Liver (tissue), 9 donors: Measurements from ENCODE around the gene KCNQ1. TPM values are rescaled to one million over a fixed set of nuclear protein-coding genes. Genes with fewer than 3 reads are reported as not detected.

Experiments used
- DNase-seq: peaks from one replicate; pipeline ENCODE4 v3.0.0-alpha.2; 2017; ENCODE audit warnings: low spot score
- H3K27ac ChIP-seq, 2 donors: one replicate each; pipeline ENCODE4 v1.7.0; 2013; ENCODE audit warnings: inconsistent platforms in 2 of 2, low read length in 2 of 2, control low read depth in 1 of 2, low read depth in 1 of 2, mild to moderate bottlenecking in 1 of 2
- H3K27me3 ChIP-seq, 4 donors: one replicate each; pipeline versions ENCODE4 v1.6.1 to v1.7.0; 2013; ENCODE audit warnings: low read length in 3 of 4, inconsistent platforms in 1 of 4, mild to moderate bottlenecking in 1 of 4, moderate library complexity in 1 of 4; ENCODE audit not compliant: control insufficient read depth in 4 of 4, insufficient read depth in 4 of 4
- H3K36me3 ChIP-seq, 4 donors: one replicate each; pipeline versions ENCODE4 v1.6.1 to v1.7.0; 2013; ENCODE audit warnings: low read length in 3 of 4, mild to moderate bottlenecking in 3 of 4, low read depth in 1 of 4, moderate library complexity in 1 of 4; ENCODE audit not compliant: control insufficient read depth in 4 of 4, insufficient read depth in 3 of 4
- H3K4me1 ChIP-seq, 4 donors: one replicate each; pipeline versions ENCODE4 v1.6.1 to v1.7.0; 2013; ENCODE audit warnings: low read length in 3 of 4, mild to moderate bottlenecking in 3 of 4, moderate library complexity in 1 of 4; ENCODE audit not compliant: control insufficient read depth in 4 of 4, insufficient read depth in 4 of 4
- H3K4me3 ChIP-seq, 3 donors: one replicate each; pipeline versions ENCODE4 v1.6.1 to v1.7.0; 2013; ENCODE audit warnings: low read length in 3 of 3, control low read depth in 1 of 3, low read depth in 1 of 3, mild to moderate bottlenecking in 1 of 3
- H3K9ac ChIP-seq, 2 donors: one replicate each; pipeline ENCODE4 v1.7.0; 2013; ENCODE audit warnings: low read length in 2 of 2, mild to moderate bottlenecking in 2 of 2, moderate library complexity in 2 of 2, control low read depth in 1 of 2, low read depth in 1 of 2
- H3K9me3 ChIP-seq, 4 donors: one replicate each; pipeline versions ENCODE4 v1.6.1 to v1.7.0; 2013; ENCODE audit warnings: low read length in 3 of 4; ENCODE audit not compliant: control insufficient read depth in 4 of 4
- EGR1 ChIP-seq, 2 donors: IDR thresholded peaks; 2 replicates each; pipeline ENCODE4 v1.6.1; 2016 to 2018; ENCODE audit warnings: antibody characterized with exemption in 2 of 2, low read depth in 2 of 2
- FOXA1 ChIP-seq: IDR thresholded peaks from 2 replicates; pipeline ENCODE4 v1.6.1; 2016; ENCODE audit warnings: antibody characterized with exemption
- FOXA2 ChIP-seq: IDR thresholded peaks from 2 replicates; pipeline ENCODE4 v1.6.1; 2016; ENCODE audit warnings: antibody characterized with exemption
- GABPA ChIP-seq, 2 donors: IDR thresholded peaks in 1 of 2; conservative IDR thresholded peaks in 1 of 2; 2 replicates each; pipeline ENCODE4 v1.6.1; 2016; ENCODE audit warnings: antibody characterized with exemption in 2 of 2, mild to moderate bottlenecking in 1 of 2, moderate library complexity in 1 of 2
- HNF4A ChIP-seq, 2 donors: conservative IDR thresholded peaks; 2 replicates each; pipeline ENCODE4 v1.6.1; 2016; ENCODE audit warnings: antibody characterized with exemption in 2 of 2, mild to moderate bottlenecking in 2 of 2
- HNF4G ChIP-seq: IDR thresholded peaks from 2 replicates; pipeline ENCODE4 v1.6.1; 2016; ENCODE audit warnings: antibody characterized with exemption
- JUND ChIP-seq, 2 donors: IDR thresholded peaks; 2 replicates each; pipeline ENCODE4 v1.6.1; 2016; ENCODE audit warnings: antibody characterized with exemption in 2 of 2
- NR2F2 ChIP-seq: IDR thresholded peaks from 2 replicates; pipeline ENCODE4 v1.6.1; 2016; ENCODE audit warnings: antibody characterized with exemption
- RAD21 ChIP-seq, 2 donors: IDR thresholded peaks; 2 replicates each; pipeline ENCODE4 v1.6.1; 2016; ENCODE audit warnings: antibody characterized with exemption in 2 of 2, mild to moderate bottlenecking in 2 of 2
- SP1 ChIP-seq: IDR thresholded peaks from 2 replicates; pipeline ENCODE4 v1.6.1; 2018; ENCODE audit warnings: antibody characterized with exemption, mild to moderate bottlenecking
- TAF1 ChIP-seq: conservative IDR thresholded peaks from 2 replicates; pipeline ENCODE4 v1.6.1; 2016; ENCODE audit warnings: antibody characterized with exemption, mild to moderate bottlenecking
- YY1 ChIP-seq: IDR thresholded peaks from 2 replicates; pipeline ENCODE4 v1.6.1; 2016; ENCODE audit warnings: antibody characterized with exemption, mild to moderate bottlenecking
- WGBS: extraction: QIAGEN DNeasy Blood & Tissue Kit; methylation state at CpG from one replicate; pipeline ENCODE4 v1.1.7; 2013; 5-methylcytosine and 5-hydroxymethylcytosine counted together
- polyA plus RNA-seq, 2 donors: library from polyadenylated mRNA; stranded (reverse) in 1 of 2; unstranded in 1 of 2; fragments of 200-250 nt in 1 of 2; fragments of >200 nt in 1 of 2; fragmentation: Nextera tagmentation in 1 of 2; extraction: Ambion mirVana in 1 of 2; gene quantifications; one replicate each; pipeline versions ENCODE4 v1.2.1 to v1.2.3, GENCODE V29; 2013 to 2015
- total RNA-seq, 2 donors: library from RNA; depleted of rRNA; stranded (reverse); fragments of >200 nt; gene quantifications; one replicate each; pipeline ENCODE4 v1.2.3, GENCODE V29; 2014
- TF ChIP-seq, protein P1 (sequence below): IDR thresholded peaks from 2 replicates; pipeline ENCODE4 v1.6.1; 2016; ENCODE audit warnings: antibody characterized with exemption
- TF ChIP-seq, protein P2 (sequence below): IDR thresholded peaks from 2 replicates; pipeline ENCODE4 v1.6.1; 2016; ENCODE audit warnings: antibody characterized with exemption
- TF ChIP-seq, protein P3 (sequence below): fragments of 150-350 bp; IDR thresholded peaks from 2 replicates; pipeline ENCODE4 v1.5.1; 2017; ENCODE audit warnings: improper control_type of control experiment, low read depth, low read length; ENCODE audit not compliant: missing input control
- TF ChIP-seq, protein P4 (sequence below): IDR thresholded peaks from 2 replicates; pipeline ENCODE4 v1.6.1; 2016; ENCODE audit warnings: antibody characterized with exemption, mild to moderate bottlenecking
- TF ChIP-seq, protein P5 (sequence below): IDR thresholded peaks from 2 replicates; pipeline ENCODE4 v1.6.1; 2016; ENCODE audit warnings: antibody characterized with exemption
- donor health status: healthy.
- donor health status: healthy.
- donor health status: healthy.
- donor health status: healthy.
- donor health status: healthy.

The KCNQ1 gene
- total and polyA plus RNA-seq, 4 donors: 0.31 to 2.2 (median 1.5) TPM

DNA sequence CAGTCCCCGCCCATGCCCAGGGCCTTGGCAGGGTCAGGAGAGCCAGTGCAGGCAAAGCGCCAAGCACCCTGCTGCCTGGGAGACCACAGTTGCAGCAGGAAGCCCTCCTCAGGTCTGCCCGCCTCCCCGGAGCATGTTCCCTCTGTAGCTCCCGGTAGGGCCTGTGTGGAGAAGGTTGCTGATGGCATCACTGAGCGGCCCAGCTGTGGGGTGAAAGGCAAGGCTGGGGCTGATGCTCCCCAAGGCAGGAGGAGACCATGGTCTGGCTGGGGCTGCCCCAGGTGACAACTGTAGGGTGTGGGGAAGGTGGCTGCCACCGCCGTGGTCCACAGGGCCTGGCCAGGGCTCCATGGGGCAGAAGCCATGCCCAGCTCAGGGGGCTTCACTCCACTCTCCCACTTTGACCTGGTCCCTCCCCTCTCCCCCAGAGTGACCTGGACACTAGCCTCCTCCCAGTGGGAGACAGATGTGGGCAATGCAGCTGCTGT, 387.8 kb downstream of the KCNQ1 start:
- 82% methylated on average over 8 of the region's 8 CpGs for WGBS
- TF ChIP-seq, protein P1, sequence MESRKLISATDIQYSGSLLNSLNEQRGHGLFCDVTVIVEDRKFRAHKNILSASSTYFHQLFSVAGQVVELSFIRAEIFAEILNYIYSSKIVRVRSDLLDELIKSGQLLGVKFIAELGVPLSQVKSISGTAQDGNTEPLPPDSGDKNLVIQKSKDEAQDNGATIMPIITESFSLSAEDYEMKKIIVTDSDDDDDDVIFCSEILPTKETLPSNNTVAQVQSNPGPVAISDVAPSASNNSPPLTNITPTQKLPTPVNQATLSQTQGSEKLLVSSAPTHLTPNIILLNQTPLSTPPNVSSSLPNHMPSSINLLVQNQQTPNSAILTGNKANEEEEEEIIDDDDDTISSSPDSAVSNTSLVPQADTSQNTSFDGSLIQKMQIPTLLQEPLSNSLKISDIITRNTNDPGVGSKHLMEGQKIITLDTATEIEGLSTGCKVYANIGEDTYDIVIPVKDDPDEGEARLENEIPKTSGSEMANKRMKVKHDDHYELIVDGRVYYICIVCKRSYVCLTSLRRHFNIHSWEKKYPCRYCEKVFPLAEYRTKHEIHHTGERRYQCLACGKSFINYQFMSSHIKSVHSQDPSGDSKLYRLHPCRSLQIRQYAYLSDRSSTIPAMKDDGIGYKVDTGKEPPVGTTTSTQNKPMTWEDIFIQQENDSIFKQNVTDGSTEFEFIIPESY: no peak
- TF ChIP-seq YY1 (no peak), SP1 (no peak), EGR1 (IDR thresholded peaks at IDR 0.05; ENCODE audit: low read depth in 2 of 2) (no peak), RAD21 (IDR thresholded peaks at IDR 0.05) (no peak), HNF4G (no peak), GABPA (IDR thresholded peaks at IDR 0.05 in 1 of 2, conservative IDR thresholded peaks at IDR 0.05 in 1 of 2) (no peak), TAF1 (no peak), NR2F2 (no peak), JUND (IDR thresholded peaks at IDR 0.05) (no peak), FOXA2 (no peak)
- TF ChIP-seq, protein P2, sequence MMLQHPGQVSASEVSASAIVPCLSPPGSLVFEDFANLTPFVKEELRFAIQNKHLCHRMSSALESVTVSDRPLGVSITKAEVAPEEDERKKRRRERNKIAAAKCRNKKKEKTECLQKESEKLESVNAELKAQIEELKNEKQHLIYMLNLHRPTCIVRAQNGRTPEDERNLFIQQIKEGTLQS: no peak
- H3K9ac ChIP-seq: no peak overlapping the region
- DNase-seq: no peak
- no peak overlapping the region for H3K4me3 ChIP-seq
- no peaks in the 10 kb centered on the region for H3K27me3 ChIP-seq
- no peak overlapping the region for H3K27ac ChIP-seq
- no peaks in the 10 kb centered on the region for H3K4me1 ChIP-seq
- H3K9me3 ChIP-seq: peaks cover 0 to 11% (median 5%) of the 10 kb centered on the region in 4 donors
- H3K36me3 ChIP-seq: no peaks in the 10 kb centered on the region

DNA sequence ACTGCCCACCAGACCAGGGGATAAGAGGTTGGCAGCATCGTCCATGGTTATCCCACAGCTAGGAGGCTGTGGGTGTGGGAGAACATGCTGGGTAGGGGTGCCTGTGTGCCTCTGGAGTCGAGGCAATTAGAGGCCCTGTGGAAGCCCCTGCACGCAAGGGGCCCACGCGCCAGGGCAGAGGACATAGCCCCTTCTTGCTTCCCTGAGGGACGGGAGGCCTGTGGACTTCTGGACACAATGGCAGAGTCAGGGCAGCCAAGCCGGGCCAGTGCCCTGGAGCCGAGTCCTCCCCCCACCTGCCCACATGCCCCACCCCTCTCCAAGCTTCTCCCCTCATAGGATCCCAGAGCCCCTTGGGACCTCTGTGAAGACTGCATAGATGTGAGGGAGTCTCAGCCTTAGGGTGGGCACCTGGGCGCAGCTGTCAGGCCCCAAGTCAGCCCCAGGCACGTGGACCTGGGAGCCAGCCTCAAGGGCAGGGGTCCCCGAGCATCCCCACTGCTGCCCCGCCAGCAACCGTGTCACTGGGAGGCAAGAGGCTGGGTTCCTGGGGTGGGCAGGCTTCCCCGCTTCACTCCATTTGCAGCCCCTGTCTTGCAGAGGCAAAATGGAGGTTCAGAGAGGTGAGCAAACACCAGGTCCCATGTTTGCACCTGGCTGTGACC, 388.4 kb downstream of the KCNQ1 start:
- H3K4me3 ChIP-seq: no peak overlapping the region
- peaks cover 0 to 8% (median 5%) of the 10 kb centered on the region in 4 donors for H3K9me3 ChIP-seq
- H3K4me1 ChIP-seq: no peaks in the 10 kb centered on the region
- no peak overlapping the region for H3K27ac ChIP-seq
- no peak overlapping the region for H3K9ac ChIP-seq
- no peak for DNase-seq
- WGBS: 90% methylated on average over 14 of the region's 14 CpGs
- TF ChIP-seq, protein P3, sequence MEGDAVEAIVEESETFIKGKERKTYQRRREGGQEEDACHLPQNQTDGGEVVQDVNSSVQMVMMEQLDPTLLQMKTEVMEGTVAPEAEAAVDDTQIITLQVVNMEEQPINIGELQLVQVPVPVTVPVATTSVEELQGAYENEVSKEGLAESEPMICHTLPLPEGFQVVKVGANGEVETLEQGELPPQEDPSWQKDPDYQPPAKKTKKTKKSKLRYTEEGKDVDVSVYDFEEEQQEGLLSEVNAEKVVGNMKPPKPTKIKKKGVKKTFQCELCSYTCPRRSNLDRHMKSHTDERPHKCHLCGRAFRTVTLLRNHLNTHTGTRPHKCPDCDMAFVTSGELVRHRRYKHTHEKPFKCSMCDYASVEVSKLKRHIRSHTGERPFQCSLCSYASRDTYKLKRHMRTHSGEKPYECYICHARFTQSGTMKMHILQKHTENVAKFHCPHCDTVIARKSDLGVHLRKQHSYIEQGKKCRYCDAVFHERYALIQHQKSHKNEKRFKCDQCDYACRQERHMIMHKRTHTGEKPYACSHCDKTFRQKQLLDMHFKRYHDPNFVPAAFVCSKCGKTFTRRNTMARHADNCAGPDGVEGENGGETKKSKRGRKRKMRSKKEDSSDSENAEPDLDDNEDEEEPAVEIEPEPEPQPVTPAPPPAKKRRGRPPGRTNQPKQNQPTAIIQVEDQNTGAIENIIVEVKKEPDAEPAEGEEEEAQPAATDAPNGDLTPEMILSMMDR: no peak
- no peak for TF ChIP-seq YY1
- TF ChIP-seq, protein P4, sequence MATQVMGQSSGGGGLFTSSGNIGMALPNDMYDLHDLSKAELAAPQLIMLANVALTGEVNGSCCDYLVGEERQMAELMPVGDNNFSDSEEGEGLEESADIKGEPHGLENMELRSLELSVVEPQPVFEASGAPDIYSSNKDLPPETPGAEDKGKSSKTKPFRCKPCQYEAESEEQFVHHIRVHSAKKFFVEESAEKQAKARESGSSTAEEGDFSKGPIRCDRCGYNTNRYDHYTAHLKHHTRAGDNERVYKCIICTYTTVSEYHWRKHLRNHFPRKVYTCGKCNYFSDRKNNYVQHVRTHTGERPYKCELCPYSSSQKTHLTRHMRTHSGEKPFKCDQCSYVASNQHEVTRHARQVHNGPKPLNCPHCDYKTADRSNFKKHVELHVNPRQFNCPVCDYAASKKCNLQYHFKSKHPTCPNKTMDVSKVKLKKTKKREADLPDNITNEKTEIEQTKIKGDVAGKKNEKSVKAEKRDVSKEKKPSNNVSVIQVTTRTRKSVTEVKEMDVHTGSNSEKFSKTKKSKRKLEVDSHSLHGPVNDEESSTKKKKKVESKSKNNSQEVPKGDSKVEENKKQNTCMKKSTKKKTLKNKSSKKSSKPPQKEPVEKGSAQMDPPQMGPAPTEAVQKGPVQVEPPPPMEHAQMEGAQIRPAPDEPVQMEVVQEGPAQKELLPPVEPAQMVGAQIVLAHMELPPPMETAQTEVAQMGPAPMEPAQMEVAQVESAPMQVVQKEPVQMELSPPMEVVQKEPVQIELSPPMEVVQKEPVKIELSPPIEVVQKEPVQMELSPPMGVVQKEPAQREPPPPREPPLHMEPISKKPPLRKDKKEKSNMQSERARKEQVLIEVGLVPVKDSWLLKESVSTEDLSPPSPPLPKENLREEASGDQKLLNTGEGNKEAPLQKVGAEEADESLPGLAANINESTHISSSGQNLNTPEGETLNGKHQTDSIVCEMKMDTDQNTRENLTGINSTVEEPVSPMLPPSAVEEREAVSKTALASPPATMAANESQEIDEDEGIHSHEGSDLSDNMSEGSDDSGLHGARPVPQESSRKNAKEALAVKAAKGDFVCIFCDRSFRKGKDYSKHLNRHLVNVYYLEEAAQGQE: no peak
- no peak for TF ChIP-seq RAD21 (IDR thresholded peaks at IDR 0.05)
- TF ChIP-seq, protein P5, sequence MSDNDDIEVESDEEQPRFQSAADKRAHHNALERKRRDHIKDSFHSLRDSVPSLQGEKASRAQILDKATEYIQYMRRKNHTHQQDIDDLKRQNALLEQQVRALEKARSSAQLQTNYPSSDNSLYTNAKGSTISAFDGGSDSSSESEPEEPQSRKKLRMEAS: no peak
- TF ChIP-seq HNF4A (conservative IDR thresholded peaks at IDR 0.05): no peak
- no peak for TF ChIP-seq HNF4G
- no peak for TF ChIP-seq JUND (IDR thresholded peaks at IDR 0.05)
- no peak for TF ChIP-seq EGR1 (IDR thresholded peaks at IDR 0.05; ENCODE audit: low read depth in 2 of 2)
- TF ChIP-seq, protein P2: no peak
- no peak for TF ChIP-seq TAF1
- no peak for TF ChIP-seq GABPA (IDR thresholded peaks at IDR 0.05 in 1 of 2, conservative IDR thresholded peaks at IDR 0.05 in 1 of 2)
- TF ChIP-seq NR2F2: no peak
- no peak for TF ChIP-seq FOXA1
- no peak for TF ChIP-seq FOXA2
- no peaks in the 10 kb centered on the region for H3K27me3 ChIP-seq
- no peaks in the 10 kb centered on the region for H3K36me3 ChIP-seq
